ENCODE results near the gene FARS2.

DNA sequence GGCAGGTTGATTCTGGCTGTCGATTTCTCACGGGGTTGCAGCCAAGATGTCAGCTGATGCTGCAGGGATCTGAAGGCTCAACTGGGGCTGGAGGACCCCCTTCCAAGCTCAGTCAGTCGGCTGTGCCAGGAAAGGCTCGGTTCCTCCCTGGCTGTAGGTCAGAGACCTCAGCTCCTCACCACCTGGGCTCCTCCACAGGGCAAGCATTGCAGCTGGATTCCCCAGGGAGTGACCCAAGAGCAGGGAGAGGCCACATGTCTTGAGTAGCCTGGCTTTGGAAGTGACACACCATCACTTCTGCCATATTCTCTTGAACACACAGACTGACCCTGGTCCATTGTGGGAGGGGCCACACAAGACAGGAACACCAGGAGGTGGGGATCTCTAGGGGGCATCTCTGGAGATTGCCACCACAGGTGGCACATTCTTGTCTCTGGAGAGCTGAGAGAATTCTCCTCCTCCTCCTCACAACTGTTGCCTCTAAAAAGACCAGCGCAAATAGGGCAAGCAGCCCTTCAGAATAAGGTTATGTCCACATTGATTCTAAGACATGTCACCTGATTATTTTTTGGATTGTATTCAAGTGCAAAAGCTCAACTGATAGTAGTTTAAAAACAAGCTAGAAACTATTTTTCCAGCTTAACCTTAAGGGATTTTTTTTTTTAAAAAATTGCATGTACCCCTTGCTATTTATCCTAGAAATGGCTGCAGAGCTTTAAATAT, 474.9 kb downstream of the FARS2 start:
- no peak for TF ChIP-seq GATA2 (IDR thresholded peaks at IDR 0.05; ENCODE audit: low read depth, low read length)
- TF ChIP-seq GATA3 (IDR thresholded peaks at IDR 0.05; ENCODE audit: low read depth, low read length), result no peak
